Measurements from ENCODE around the gene RBFOX2.

The RBFOX2 gene

GRCh38 chr22:35727436-35727835 is 301.2 kb downstream of the RBFOX2 start:
- no peak for ATAC-seq (replicated peaks; ENCODE audit: extremely low read depth, poor library complexity, severe bottlenecking)
- DNase-seq (ENCODE audit: low spot score in 2 of 2): no peak
- peaks cover 19% of the 10 kb centered on the region for H3K27me3 Mint-ChIP-seq
- H3K36me3 Mint-ChIP-seq (ENCODE audit: insufficient read depth): peaks cover 2% of the 10 kb centered on the region
- no peaks in the 10 kb centered on the region for H3K9me3 Mint-ChIP-seq
- no peak overlapping the region for H3K27ac Mint-ChIP-seq (ENCODE audit: low read depth)
- H3K4me3 Mint-ChIP-seq: no peak overlapping the region
- H3K4me1 Mint-ChIP-seq: no peaks in the 10 kb centered on the region

- no peak overlapping the region for H3K4me3 Mint-ChIP-seq
- no peaks in the 10 kb centered on the region for H3K4me1 Mint-ChIP-seq
- no peak overlapping the region for H3K27ac Mint-ChIP-seq (ENCODE audit: low read depth)
- DNase-seq (ENCODE audit: low spot score in 2 of 2) (no peak), ATAC-seq (replicated peaks; ENCODE audit: extremely low read depth, poor library complexity, severe bottlenecking) (no peak)
- H3K9me3 Mint-ChIP-seq: no peaks in the 10 kb centered on the region
- H3K27me3 Mint-ChIP-seq: peaks cover 14% of the 10 kb centered on the region
- peaks cover 2% of the 10 kb centered on the region for H3K36me3 Mint-ChIP-seq (ENCODE audit: insufficient read depth)
Measured at GRCh38 chr22:35726933-35727332, 301.7 kb downstream of the RBFOX2 start.

- no peak overlapping the region for H3K27ac Mint-ChIP-seq (ENCODE audit: low read depth)
- H3K27me3 Mint-ChIP-seq: peaks cover 9% of the 10 kb centered on the region
- no peak overlapping the region for H3K4me3 Mint-ChIP-seq
- H3K9me3 Mint-ChIP-seq: no peaks in the 10 kb centered on the region
- no peaks in the 10 kb centered on the region for H3K4me1 Mint-ChIP-seq
- DNase-seq (ENCODE audit: low spot score in 2 of 2) (no peak), ATAC-seq (replicated peaks; ENCODE audit: extremely low read depth, poor library complexity, severe bottlenecking) (no peak)
- peaks cover 2% of the 10 kb centered on the region for H3K36me3 Mint-ChIP-seq (ENCODE audit: insufficient read depth)
Measured at GRCh38 chr22:35726398-35726797, 302.2 kb downstream of the RBFOX2 start.

- peaks cover under 1% of the 10 kb centered on the region for H3K27me3 Mint-ChIP-seq
- ATAC-seq (replicated peaks; ENCODE audit: extremely low read depth, poor library complexity, severe bottlenecking) (no peak), DNase-seq (ENCODE audit: low spot score in 2 of 2) (no peak)
- no peaks in the 10 kb centered on the region for H3K4me1 Mint-ChIP-seq
- no peaks in the 10 kb centered on the region for H3K9me3 Mint-ChIP-seq
- H3K36me3 Mint-ChIP-seq (ENCODE audit: insufficient read depth): peaks cover 2% of the 10 kb centered on the region
- H3K27ac Mint-ChIP-seq (ENCODE audit: low read depth): no peak overlapping the region
- H3K4me3 Mint-ChIP-seq: no peak overlapping the region
Measured at GRCh38 chr22:35725521-35725920, 303.1 kb downstream of the RBFOX2 start.

GRCh38 chr22:35721960-35722359 is 306.7 kb downstream of the RBFOX2 start:
- ATAC-seq (replicated peaks; ENCODE audit: extremely low read depth, poor library complexity, severe bottlenecking): no peak
- Mint-ChIP-seq H3K4me1 (no peaks in the 10 kb centered on the region), H3K4me3 (no peak overlapping the region), H3K36me3 (ENCODE audit: insufficient read depth) (no peaks in the 10 kb centered on the region), H3K27ac (ENCODE audit: low read depth) (no peak overlapping the region), H3K27me3 (no peaks in the 10 kb centered on the region), H3K9me3 (no peaks in the 10 kb centered on the region)
- no peak for DNase-seq (ENCODE audit: low spot score in 2 of 2)

GRCh38 chr22:35719212-35719875 is 309.3 kb downstream of the RBFOX2 start:
- no peak overlapping the region for H3K4me3 Mint-ChIP-seq
- H3K9me3 Mint-ChIP-seq: no peaks in the 10 kb centered on the region
- ATAC-seq (replicated peaks; ENCODE audit: extremely low read depth, poor library complexity, severe bottlenecking) (no peak), DNase-seq (ENCODE audit: low spot score in 2 of 2) (no peak)
- H3K27me3 Mint-ChIP-seq: peaks cover 12% of the 10 kb centered on the region
- no peaks in the 10 kb centered on the region for H3K4me1 Mint-ChIP-seq
- H3K27ac Mint-ChIP-seq (ENCODE audit: low read depth): no peak overlapping the region
- H3K36me3 Mint-ChIP-seq (ENCODE audit: insufficient read depth): no peaks in the 10 kb centered on the region

- Mint-ChIP-seq H3K9me3 (peaks cover 8% of the 10 kb centered on the region), H3K4me1 (no peaks in the 10 kb centered on the region), H3K27ac (ENCODE audit: low read depth) (no peak within 1 kb of the TSS), H3K4me3 (no peak within 1 kb of the TSS), H3K27me3 (peaks cover 30% of the 10 kb centered on the region), H3K36me3 (ENCODE audit: insufficient read depth) (no peaks in the 10 kb centered on the region)
- DNase-seq (ENCODE audit: low spot score in 2 of 2): no peak
- ATAC-seq (replicated peaks; ENCODE audit: extremely low read depth, poor library complexity, severe bottlenecking): no peak
Measured at GRCh38 chr22:35717572-35717971, 311.1 kb downstream of the RBFOX2 start, which contains the start of gene APOL5. Gene APOL5 (plus strand): TSS chr22:35717872. CDS start chr22:35717872, 0 bp downstream.

GRCh38 chr22:35712672-35713071 is 316.0 kb downstream of the RBFOX2 start:
- no peak for ATAC-seq (replicated peaks; ENCODE audit: extremely low read depth, poor library complexity, severe bottlenecking)
- H3K27ac Mint-ChIP-seq (ENCODE audit: low read depth): no peak overlapping the region
- no peaks in the 10 kb centered on the region for H3K4me1 Mint-ChIP-seq
- peaks cover 9% of the 10 kb centered on the region for H3K9me3 Mint-ChIP-seq
- DNase-seq (ENCODE audit: low spot score in 2 of 2): no peak
- peaks cover 31% of the 10 kb centered on the region for H3K27me3 Mint-ChIP-seq
- no peaks in the 10 kb centered on the region for H3K36me3 Mint-ChIP-seq (ENCODE audit: insufficient read depth)
- no peak overlapping the region for H3K4me3 Mint-ChIP-seq

- H3K9me3 Mint-ChIP-seq: peaks cover 9% of the 10 kb centered on the region
- ATAC-seq (replicated peaks; ENCODE audit: extremely low read depth, poor library complexity, severe bottlenecking) (no peak), DNase-seq (ENCODE audit: low spot score in 2 of 2) (no peak)
- H3K4me1 Mint-ChIP-seq: no peaks in the 10 kb centered on the region
- H3K36me3 Mint-ChIP-seq (ENCODE audit: insufficient read depth): no peaks in the 10 kb centered on the region
- peaks cover 31% of the 10 kb centered on the region for H3K27me3 Mint-ChIP-seq
- no peak overlapping the region for H3K4me3 Mint-ChIP-seq
- H3K27ac Mint-ChIP-seq (ENCODE audit: low read depth): no peak overlapping the region
Measured at GRCh38 chr22:35711336-35711735, 317.3 kb downstream of the RBFOX2 start.

- DNase-seq (ENCODE audit: low spot score in 2 of 2) (no peak), ATAC-seq (replicated peaks; ENCODE audit: extremely low read depth, poor library complexity, severe bottlenecking) (no peak)
- Mint-ChIP-seq H3K4me3 (no peak overlapping the region), H3K27ac (ENCODE audit: low read depth) (no peak overlapping the region), H3K9me3 (peaks cover 9% of the 10 kb centered on the region), H3K4me1 (no peaks in the 10 kb centered on the region), H3K27me3 (peaks cover 14% of the 10 kb centered on the region), H3K36me3 (ENCODE audit: insufficient read depth) (no peaks in the 10 kb centered on the region)
Measured at GRCh38 chr22:35708917-35709316, 319.7 kb downstream of the RBFOX2 start.

GRCh38 chr22:35708453-35708852 is 320.2 kb downstream of the RBFOX2 start:
- H3K4me3 Mint-ChIP-seq: no peak overlapping the region
- ATAC-seq (replicated peaks; ENCODE audit: extremely low read depth, poor library complexity, severe bottlenecking) (no peak), DNase-seq (ENCODE audit: low spot score in 2 of 2) (no peak)
- H3K4me1 Mint-ChIP-seq: no peaks in the 10 kb centered on the region
- H3K27ac Mint-ChIP-seq (ENCODE audit: low read depth): no peak overlapping the region
- peaks cover 10% of the 10 kb centered on the region for H3K27me3 Mint-ChIP-seq
- peaks cover 9% of the 10 kb centered on the region for H3K9me3 Mint-ChIP-seq
- H3K36me3 Mint-ChIP-seq (ENCODE audit: insufficient read depth): no peaks in the 10 kb centered on the region

GRCh38 chr22:35705141-35705540 is 323.5 kb downstream of the RBFOX2 start:
- DNase-seq (ENCODE audit: low spot score in 2 of 2) (no peak), ATAC-seq (replicated peaks; ENCODE audit: extremely low read depth, poor library complexity, severe bottlenecking) (no peak)
- Mint-ChIP-seq H3K4me1 (no peaks in the 10 kb centered on the region), H3K9me3 (no peaks in the 10 kb centered on the region), H3K4me3 (no peak overlapping the region), H3K27ac (ENCODE audit: low read depth) (no peak overlapping the region), H3K36me3 (ENCODE audit: insufficient read depth) (no peaks in the 10 kb centered on the region), H3K27me3 (no peaks in the 10 kb centered on the region)

- Mint-ChIP-seq H3K4me1 (no peaks in the 10 kb centered on the region), H3K9me3 (no peaks in the 10 kb centered on the region), H3K27me3 (no peaks in the 10 kb centered on the region), H3K4me3 (no peak overlapping the region), H3K27ac (ENCODE audit: low read depth) (no peak overlapping the region), H3K36me3 (ENCODE audit: insufficient read depth) (no peaks in the 10 kb centered on the region)
- ATAC-seq (replicated peaks; ENCODE audit: extremely low read depth, poor library complexity, severe bottlenecking) (no peak), DNase-seq (ENCODE audit: low spot score in 2 of 2) (no peak)
Measured at GRCh38 chr22:35703861-35704584, 324.6 kb downstream of the RBFOX2 start.

Data from central memory CD8-positive, alpha-beta T cell (primary cell).